ENCODE results near the gene CRYBG1. TPM values are rescaled to one million over a fixed set of nuclear protein-coding genes. Genes with fewer than 3 reads are reported as not detected.
A peak's percentile ranks its signal among the peaks of the same experiment; 100 is the strongest.
"Not testable (repeated sequence)": the region's sequence is repeated elsewhere in the genome, so short reads cannot be mapped to it uniquely, and the experiment has no call there.

Gene CRYBG1
- total RNA-seq, 5 donors from 2014 or later (not counting 1 experiment from before 2014, with no cell fraction given), result 26.4 to 50.1 (median 38.0) TPM

DNA sequence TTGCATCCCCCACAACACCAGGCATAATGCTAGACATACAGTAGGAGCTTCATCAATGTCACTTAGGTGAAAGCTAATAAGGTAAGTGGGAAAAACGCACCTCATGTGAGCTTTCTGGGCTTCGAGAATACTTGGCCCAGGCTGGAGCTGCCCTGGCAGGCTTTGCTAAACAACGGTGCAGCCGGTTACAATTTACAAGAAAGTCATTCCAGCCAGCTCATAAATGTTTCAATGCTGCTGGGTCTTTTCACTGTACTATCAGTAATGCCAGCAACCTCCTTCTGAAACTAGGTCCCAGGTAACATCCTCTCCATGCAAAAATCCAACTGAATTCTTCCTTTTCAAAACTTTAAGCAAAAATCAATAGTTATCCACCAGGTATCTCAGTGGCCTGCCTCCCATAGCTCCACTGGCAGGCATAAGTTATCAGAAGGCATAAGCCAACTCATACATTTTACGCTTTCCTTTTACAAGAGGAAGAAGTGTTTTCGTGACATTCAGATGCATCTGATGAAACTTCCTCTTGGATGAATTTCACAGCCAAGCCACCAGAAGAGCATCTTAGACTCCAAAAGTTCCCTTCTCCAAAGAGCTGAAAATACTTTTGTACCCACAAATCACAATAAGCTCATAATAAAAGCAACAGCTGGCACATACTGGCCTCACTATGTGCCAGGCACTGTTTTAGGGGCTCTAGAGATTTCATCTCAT lies 212.5 kb downstream of the CRYBG1 start:
- Histone ChIP-seq H3K27ac (ENCODE audit: low read length) (no peak overlapping the region), H3K4me3 (ENCODE audit: control insufficient read depth in 1 of 2, extremely low read depth in 1 of 2, low read length in 1 of 2) (no peak overlapping the region), H3K4me1 (ENCODE audit: control insufficient read depth in 1 of 2, extremely low read depth in 1 of 2, insufficient read depth in 2 of 2, low read length in 2 of 2) (no peaks in the 10 kb centered on the region), H3K9me3 (no peaks in the 10 kb centered on the region), H3K27me3 (replicated peaks in 1 of 2; ENCODE audit: control insufficient read depth in 2 of 2, extremely low read depth in 1 of 2, insufficient read depth in 2 of 2, low read length in 1 of 2) (no peaks in the 10 kb centered on the region), H3K36me3 (ENCODE audit: control insufficient read depth in 2 of 2, extremely low read depth in 1 of 2, insufficient read depth in 1 of 2, low read length in 1 of 2) (peaks cover 8 to 34% of the 10 kb centered on the region in 2 donors)
- no peak for ATAC-seq (replicated peaks in 1 of 4)
- Mint-ChIP-seq H3K9me3 (no peaks in the 10 kb centered on the region), H3K4me1 (peaks cover 0 to 2% (median 0%) of the 10 kb centered on the region in 3 donors), H3K4me3 (no peak overlapping the region), H3K27ac (peak overlapping the region; percentile 62 to 66), H3K36me3 (peaks cover 38% of the 10 kb centered on the region), H3K27me3 (no peaks in the 10 kb centered on the region)
- CTCF ChIA-PET, result interaction anchor here (0.7 to 1.5 kb wide), 2 partner anchors 128 to 488 kb away, joined by 3 to 6 read pairs; no protein-coding TSS in a partner anchor
- WGBS (ENCODE audit: insufficient coverage), result 100% methylated on average over 6 of the region's 6 CpGs
- no peak for DNase-seq
- POLR2A ChIA-PET, result no interaction called here

DNA sequence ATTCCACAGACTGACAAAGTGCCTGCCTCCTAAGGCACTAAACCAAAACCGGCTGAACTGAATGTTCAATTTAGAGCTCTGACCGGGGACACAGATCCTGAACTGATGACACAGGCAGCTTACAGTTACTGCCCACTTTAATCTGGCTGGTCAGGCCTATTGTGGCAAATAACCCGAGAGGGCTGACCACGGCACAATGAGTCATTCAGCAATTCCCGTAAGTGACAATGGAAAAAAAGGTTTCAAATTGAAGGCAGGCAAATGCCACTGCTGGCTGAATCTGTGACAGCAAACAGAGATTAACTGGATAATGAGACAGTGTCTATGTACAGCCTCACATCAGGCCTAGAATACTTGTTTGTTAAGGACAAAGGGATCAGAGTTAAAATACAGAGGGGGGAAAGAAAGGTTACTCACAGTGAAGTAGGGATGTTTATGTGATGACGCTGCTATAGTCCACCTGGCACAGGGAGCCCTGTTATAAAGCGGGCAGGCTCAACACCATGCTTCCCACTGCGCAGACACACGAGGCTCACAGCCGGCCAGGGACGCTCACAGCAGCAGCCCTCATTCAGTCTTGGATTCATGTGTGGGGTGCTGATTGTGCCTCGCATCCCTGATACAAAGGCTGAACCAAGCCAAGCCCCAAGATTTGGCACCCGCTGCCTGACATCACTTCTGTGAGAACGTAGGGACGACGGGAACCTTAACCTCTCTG lies 214.4 kb downstream of the CRYBG1 start:
- POLR2A ChIA-PET, result no interaction called here
- ATAC-seq (replicated peaks in 1 of 4) (no peak), DNase-seq (no peak)
- no peak overlapping the region for H3K27ac Mint-ChIP-seq
- H3K4me3 Mint-ChIP-seq, result no peak overlapping the region
- no peaks in the 10 kb centered on the region for H3K27me3 ChIP-seq (replicated peaks in 1 of 2; ENCODE audit: control insufficient read depth in 2 of 2, extremely low read depth in 1 of 2, insufficient read depth in 2 of 2, low read length in 1 of 2)
- peaks cover 32% of the 10 kb centered on the region for H3K36me3 Mint-ChIP-seq
- H3K9me3 Mint-ChIP-seq, result no peaks in the 10 kb centered on the region
- H3K4me3 ChIP-seq (ENCODE audit: control insufficient read depth in 1 of 2, extremely low read depth in 1 of 2, low read length in 1 of 2), result no peak overlapping the region
- no peaks in the 10 kb centered on the region for H3K4me1 Mint-ChIP-seq
- H3K27me3 Mint-ChIP-seq, result no peaks in the 10 kb centered on the region
- no peak overlapping the region for H3K27ac ChIP-seq (ENCODE audit: low read length)
- CTCF ChIA-PET, result no interaction called here
- H3K9me3 ChIP-seq, result no peaks in the 10 kb centered on the region
- no peaks in the 10 kb centered on the region for H3K4me1 ChIP-seq (ENCODE audit: control insufficient read depth in 1 of 2, extremely low read depth in 1 of 2, insufficient read depth in 2 of 2, low read length in 2 of 2)
- 86% methylated on average over 15 of the region's 16 CpGs for WGBS (ENCODE audit: insufficient coverage)
- peaks cover 8 to 20% of the 10 kb centered on the region in 2 donors for H3K36me3 ChIP-seq (ENCODE audit: control insufficient read depth in 2 of 2, extremely low read depth in 1 of 2, insufficient read depth in 1 of 2, low read length in 1 of 2)

GRCh38 chr6:106579281-106579680 lies 218.8 kb downstream of the CRYBG1 start:
- Mint-ChIP-seq H3K4me1 (no peaks in the 10 kb centered on the region), H3K27ac (no peak overlapping the region), H3K27me3 (no peaks in the 10 kb centered on the region), H3K9me3 (no peaks in the 10 kb centered on the region), H3K4me3 (no peak overlapping the region), H3K36me3 (peaks cover 42% of the 10 kb centered on the region)
- no peak for DNase-seq
- ChIA-PET CTCF (interaction anchor here (0.6 to 0.7 kb wide), 2 partner anchors 43 to 829 kb away, joined by 3 to 5 read pairs; no protein-coding TSS in a partner anchor), POLR2A (no interaction called here)
- 100% methylated on average over 1 of the region's 2 CpGs for WGBS (ENCODE audit: insufficient coverage)
- H3K4me3 ChIP-seq (ENCODE audit: control insufficient read depth in 1 of 2, extremely low read depth in 1 of 2, low read length in 1 of 2), result no peak overlapping the region
- no peak for ATAC-seq (replicated peaks in 1 of 4)
- peaks cover 8 to 22% of the 10 kb centered on the region in 2 donors for H3K36me3 ChIP-seq (ENCODE audit: control insufficient read depth in 2 of 2, extremely low read depth in 1 of 2, insufficient read depth in 1 of 2, low read length in 1 of 2)
- H3K27ac ChIP-seq (ENCODE audit: low read length), result no peak overlapping the region
- no peaks in the 10 kb centered on the region for H3K9me3 ChIP-seq
- no peaks in the 10 kb centered on the region for H3K27me3 ChIP-seq (replicated peaks in 1 of 2; ENCODE audit: control insufficient read depth in 2 of 2, extremely low read depth in 1 of 2, insufficient read depth in 2 of 2, low read length in 1 of 2)
- H3K4me1 ChIP-seq (ENCODE audit: control insufficient read depth in 1 of 2, extremely low read depth in 1 of 2, insufficient read depth in 2 of 2, low read length in 2 of 2), result no peaks in the 10 kb centered on the region

DNA sequence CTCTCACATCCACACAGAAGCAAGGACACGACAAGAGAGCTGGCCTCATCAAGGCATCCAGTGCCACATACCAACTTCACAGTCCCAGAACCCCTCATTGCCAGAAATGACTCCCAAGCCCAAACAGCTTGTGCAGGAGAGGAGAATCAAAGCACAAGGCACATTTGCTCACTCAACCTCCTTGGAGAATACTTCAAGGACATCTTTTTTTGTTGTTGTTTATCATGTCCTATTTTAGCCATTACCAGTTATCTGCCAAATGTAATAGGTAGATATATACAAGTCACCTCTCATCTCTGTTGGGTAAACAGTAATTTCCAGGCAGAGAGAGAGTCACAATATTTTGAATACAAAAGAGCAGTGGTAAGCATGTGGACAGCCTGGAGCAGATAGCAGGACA lies 221.0 kb downstream of the CRYBG1 start:
- DNase-seq, result no peak
- Mint-ChIP-seq H3K4me3 (no peak overlapping the region), H3K9me3 (no peaks in the 10 kb centered on the region), H3K36me3 (peaks cover 45% of the 10 kb centered on the region), H3K4me1 (no peaks in the 10 kb centered on the region), H3K27ac (no peak overlapping the region), H3K27me3 (no peaks in the 10 kb centered on the region)
- 100% methylated on average over 1 of the region's 1 CpG for WGBS (ENCODE audit: insufficient coverage)
- Histone ChIP-seq H3K4me3 (ENCODE audit: control insufficient read depth in 1 of 2, extremely low read depth in 1 of 2, low read length in 1 of 2) (no peak overlapping the region), H3K9me3 (no peaks in the 10 kb centered on the region), H3K36me3 (ENCODE audit: control insufficient read depth in 2 of 2, extremely low read depth in 1 of 2, insufficient read depth in 1 of 2, low read length in 1 of 2) (peaks cover 0 to 24% of the 10 kb centered on the region in 2 donors), H3K4me1 (ENCODE audit: control insufficient read depth in 1 of 2, extremely low read depth in 1 of 2, insufficient read depth in 2 of 2, low read length in 2 of 2) (no peaks in the 10 kb centered on the region), H3K27me3 (replicated peaks in 1 of 2; ENCODE audit: control insufficient read depth in 2 of 2, extremely low read depth in 1 of 2, insufficient read depth in 2 of 2, low read length in 1 of 2) (no peaks in the 10 kb centered on the region), H3K27ac (ENCODE audit: low read length) (no peak overlapping the region)
- ChIA-PET CTCF (interaction anchor here (0.6 to 0.7 kb wide), 2 partner anchors 139 to 241 kb away, joined by 3 read pairs; no protein-coding TSS in a partner anchor), POLR2A (no interaction called here)
- no peak for ATAC-seq (replicated peaks in 1 of 4)

DNA sequence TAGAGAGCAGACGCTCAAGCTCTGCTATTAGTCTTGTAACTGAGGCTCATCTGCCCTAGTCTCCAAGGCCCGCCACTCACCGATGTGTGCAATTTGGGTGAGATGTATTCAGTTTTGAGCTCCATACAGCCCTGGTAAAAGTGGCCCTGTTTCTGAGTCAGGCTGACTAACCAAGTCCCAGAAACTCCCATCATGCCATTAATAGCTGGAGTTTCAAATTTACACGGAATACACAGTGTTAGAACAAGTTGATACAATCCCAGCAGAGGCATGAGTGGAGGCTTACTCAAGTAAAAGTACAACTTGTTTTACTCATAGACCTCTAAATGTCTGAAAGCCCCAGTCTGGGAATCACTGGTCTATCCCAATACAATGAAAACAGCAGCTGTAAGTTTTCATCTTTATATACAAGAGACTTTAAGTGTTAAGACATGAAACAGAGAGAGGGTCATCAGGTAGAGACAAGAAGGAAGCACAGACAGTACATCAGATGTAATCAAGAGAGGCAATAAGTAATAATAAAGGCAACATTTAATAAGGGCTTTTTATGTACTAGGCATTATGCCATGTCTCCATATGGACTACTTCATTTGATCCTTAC lies 226.4 kb downstream of the CRYBG1 start:
- H3K4me1 ChIP-seq (ENCODE audit: control insufficient read depth in 1 of 2, extremely low read depth in 1 of 2, insufficient read depth in 2 of 2, low read length in 2 of 2), result no peaks in the 10 kb centered on the region
- H3K27ac Mint-ChIP-seq, result no peak overlapping the region
- H3K4me1 Mint-ChIP-seq, result no peaks in the 10 kb centered on the region
- no peaks in the 10 kb centered on the region for H3K27me3 ChIP-seq (replicated peaks in 1 of 2; ENCODE audit: control insufficient read depth in 2 of 2, extremely low read depth in 1 of 2, insufficient read depth in 2 of 2, low read length in 1 of 2)
- ChIA-PET POLR2A (no interaction called here), CTCF (interaction anchor here in 1 of 2 donors (0.5 kb wide), 1 partner anchor 391 kb away, joined by 4 read pairs; no protein-coding TSS in a partner anchor)
- 100% methylated on average over 2 of the region's 4 CpGs for WGBS (ENCODE audit: insufficient coverage)
- no peak overlapping the region for H3K4me3 Mint-ChIP-seq
- no peak overlapping the region for H3K4me3 ChIP-seq (ENCODE audit: control insufficient read depth in 1 of 2, extremely low read depth in 1 of 2, low read length in 1 of 2)
- no peaks in the 10 kb centered on the region for H3K9me3 Mint-ChIP-seq
- no peak for DNase-seq
- H3K9me3 ChIP-seq, result no peaks in the 10 kb centered on the region
- ATAC-seq (replicated peaks in 1 of 4), result no peak
- H3K36me3 Mint-ChIP-seq, result peaks cover 60% of the 10 kb centered on the region
- peaks cover 0 to 40% of the 10 kb centered on the region in 2 donors for H3K36me3 ChIP-seq (ENCODE audit: control insufficient read depth in 2 of 2, extremely low read depth in 1 of 2, insufficient read depth in 1 of 2, low read length in 1 of 2)
- H3K27me3 Mint-ChIP-seq, result no peaks in the 10 kb centered on the region
- no peak overlapping the region for H3K27ac ChIP-seq (ENCODE audit: low read length)

- ATAC-seq (replicated peaks in 1 of 4); H3K27me3 Mint-ChIP-seq; H3K27ac ChIP-seq (ENCODE audit: low read length); POLR2A ChIA-PET; DNase-seq; CTCF ChIA-PET; H3K9me3 Mint-ChIP-seq; H3K4me1 Mint-ChIP-seq; H3K27ac Mint-ChIP-seq; H3K4me3 ChIP-seq (ENCODE audit: control insufficient read depth in 1 of 2, extremely low read depth in 1 of 2, low read length in 1 of 2); H3K27me3 ChIP-seq (replicated peaks in 1 of 2; ENCODE audit: control insufficient read depth in 2 of 2, extremely low read depth in 1 of 2, insufficient read depth in 2 of 2, low read length in 1 of 2); H3K4me1 ChIP-seq (ENCODE audit: control insufficient read depth in 1 of 2, extremely low read depth in 1 of 2, insufficient read depth in 2 of 2, low read length in 2 of 2); H3K9me3 ChIP-seq; H3K4me3 Mint-ChIP-seq: not testable (repeated sequence)
- peaks cover 0 to 30% of the 10 kb centered on the region in 2 donors for H3K36me3 ChIP-seq (ENCODE audit: control insufficient read depth in 2 of 2, extremely low read depth in 1 of 2, insufficient read depth in 1 of 2, low read length in 1 of 2)
- peaks cover 53% of the 10 kb centered on the region for H3K36me3 Mint-ChIP-seq
- 67% methylated on average over 3 of the region's 5 CpGs for WGBS (ENCODE audit: insufficient coverage)
Measured at GRCh38 chr6:106588937-106589336, 228.4 kb downstream of the CRYBG1 start.
